ENCODE measurements around the gene OR8G1. TPM values are rescaled to one million over a fixed set of nuclear protein-coding genes. Genes with fewer than 3 reads are reported as not detected.

OR8G1 gene
- total RNA-seq, 1 donor from 2014 or later, result not detected

DNA sequence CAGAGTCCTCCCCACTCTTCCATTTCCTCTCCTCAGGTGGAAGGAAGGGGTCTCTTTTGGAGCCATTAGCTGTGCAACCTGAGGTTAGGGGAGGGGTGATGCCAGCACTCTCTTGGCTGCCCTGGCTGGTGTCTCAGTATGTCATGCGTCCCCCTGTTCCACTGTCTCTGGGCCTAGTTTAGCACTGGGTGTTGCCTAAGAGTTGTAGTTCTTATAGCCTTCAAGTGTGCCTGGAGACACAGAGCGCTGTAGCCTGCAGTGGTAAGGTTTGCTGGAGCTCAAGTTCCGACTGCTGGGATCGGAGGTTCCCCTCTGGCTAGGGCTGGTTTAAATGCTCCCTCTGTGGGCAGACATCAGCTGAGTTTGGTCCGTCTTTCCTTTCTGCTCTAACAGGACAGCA lies 36.9 kb upstream of the OR8G1 start:
- Mint-ChIP-seq H3K27me3 (ENCODE audit: low read depth) (peaks cover 16% of the 10 kb centered on the region), H3K4me1 (ENCODE audit: low read depth) (no peaks in the 10 kb centered on the region), H3K27ac (ENCODE audit: unreplicated experiment) (no peak overlapping the region), H3K36me3 (ENCODE audit: low read depth) (no peaks in the 10 kb centered on the region), H3K4me3 (ENCODE audit: unreplicated experiment) (no peak overlapping the region), H3K9me3 (ENCODE audit: low read depth) (no peaks in the 10 kb centered on the region)
- DNase-seq (ENCODE audit: low spot score), result no peak
- TF ChIP-seq, protein P1, sequence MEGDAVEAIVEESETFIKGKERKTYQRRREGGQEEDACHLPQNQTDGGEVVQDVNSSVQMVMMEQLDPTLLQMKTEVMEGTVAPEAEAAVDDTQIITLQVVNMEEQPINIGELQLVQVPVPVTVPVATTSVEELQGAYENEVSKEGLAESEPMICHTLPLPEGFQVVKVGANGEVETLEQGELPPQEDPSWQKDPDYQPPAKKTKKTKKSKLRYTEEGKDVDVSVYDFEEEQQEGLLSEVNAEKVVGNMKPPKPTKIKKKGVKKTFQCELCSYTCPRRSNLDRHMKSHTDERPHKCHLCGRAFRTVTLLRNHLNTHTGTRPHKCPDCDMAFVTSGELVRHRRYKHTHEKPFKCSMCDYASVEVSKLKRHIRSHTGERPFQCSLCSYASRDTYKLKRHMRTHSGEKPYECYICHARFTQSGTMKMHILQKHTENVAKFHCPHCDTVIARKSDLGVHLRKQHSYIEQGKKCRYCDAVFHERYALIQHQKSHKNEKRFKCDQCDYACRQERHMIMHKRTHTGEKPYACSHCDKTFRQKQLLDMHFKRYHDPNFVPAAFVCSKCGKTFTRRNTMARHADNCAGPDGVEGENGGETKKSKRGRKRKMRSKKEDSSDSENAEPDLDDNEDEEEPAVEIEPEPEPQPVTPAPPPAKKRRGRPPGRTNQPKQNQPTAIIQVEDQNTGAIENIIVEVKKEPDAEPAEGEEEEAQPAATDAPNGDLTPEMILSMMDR (IDR thresholded peaks at IDR 0.05), result no peak

DNA sequence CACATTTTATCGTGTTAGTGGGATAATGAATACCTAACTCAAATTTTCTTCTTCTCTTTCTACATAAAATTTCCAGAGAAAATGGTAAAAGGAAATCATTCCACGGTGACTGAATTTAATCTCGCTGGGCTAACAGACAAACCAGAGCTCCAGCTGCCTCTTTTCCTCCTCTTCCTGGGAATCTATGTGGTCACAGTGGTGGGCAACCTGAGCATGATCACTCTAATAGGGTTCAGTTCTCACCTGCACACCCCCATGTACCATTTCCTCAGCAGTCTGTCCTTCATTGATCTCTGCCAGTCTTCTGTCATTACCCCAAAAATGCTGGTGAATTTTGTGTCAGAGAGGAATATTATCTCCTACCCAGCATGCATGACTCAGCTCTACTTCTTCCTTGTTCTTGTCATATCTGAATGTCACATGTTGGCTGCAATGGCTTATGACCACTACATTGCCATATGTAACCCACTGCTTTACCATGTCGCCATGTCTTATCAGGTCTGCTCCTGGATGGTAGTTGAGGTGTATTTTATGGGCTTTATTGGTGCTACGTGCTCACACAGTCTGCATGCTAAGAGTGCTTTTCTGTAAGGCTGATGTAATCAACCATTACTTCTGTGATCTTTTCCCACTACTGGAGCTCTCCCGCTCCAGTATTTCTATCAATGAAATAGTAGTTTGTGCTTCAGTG lies 33.6 kb upstream of the OR8G1 start:
- Mint-ChIP-seq H3K36me3 (ENCODE audit: low read depth) (no peaks in the 10 kb centered on the region), H3K27ac (ENCODE audit: unreplicated experiment) (no peak overlapping the region), H3K27me3 (ENCODE audit: low read depth) (peaks cover 22% of the 10 kb centered on the region), H3K4me1 (ENCODE audit: low read depth) (no peaks in the 10 kb centered on the region), H3K4me3 (ENCODE audit: unreplicated experiment) (no peak overlapping the region), H3K9me3 (ENCODE audit: low read depth) (no peaks in the 10 kb centered on the region)
- TF ChIP-seq, protein P1 (IDR thresholded peaks at IDR 0.05), result no peak
- DNase-seq (ENCODE audit: low spot score), result no peak

DNA sequence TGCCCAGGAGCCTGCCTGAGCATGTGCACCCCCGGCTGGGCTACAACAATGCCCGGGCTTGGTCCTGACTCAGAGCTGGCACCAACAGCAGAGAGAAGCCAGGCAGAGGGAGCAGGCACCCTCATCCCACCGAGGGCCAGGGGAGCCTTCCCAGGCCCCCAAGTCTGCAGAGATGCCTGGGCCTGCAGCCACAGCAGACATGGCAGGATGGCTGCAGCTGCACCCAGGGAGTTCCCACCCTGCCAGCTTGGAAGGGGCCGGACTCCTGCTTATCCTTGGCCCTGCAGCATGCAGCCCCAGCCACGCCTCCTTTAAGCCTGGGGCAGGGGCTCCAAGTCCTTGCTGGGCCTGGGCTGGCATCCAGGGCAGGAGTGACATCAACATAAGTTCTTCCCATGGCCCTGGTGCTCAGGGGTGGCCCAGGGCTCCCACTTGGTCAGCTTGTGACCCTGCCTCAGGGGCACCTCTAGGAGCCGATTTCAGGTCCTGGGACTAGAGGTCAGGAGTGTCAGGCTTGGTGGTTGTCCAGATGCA lies 31.0 kb upstream of the OR8G1 start:
- no peak overlapping the region for H3K27ac Mint-ChIP-seq (ENCODE audit: unreplicated experiment)
- peak; percentile 87 for DNase-seq (ENCODE audit: low spot score)
- H3K4me1 Mint-ChIP-seq (ENCODE audit: low read depth), result no peaks in the 10 kb centered on the region
- TF ChIP-seq, protein P1 (IDR thresholded peaks at IDR 0.05), result no peak
- no peaks in the 10 kb centered on the region for H3K36me3 Mint-ChIP-seq (ENCODE audit: low read depth)
- no peaks in the 10 kb centered on the region for H3K9me3 Mint-ChIP-seq (ENCODE audit: low read depth)
- H3K27me3 Mint-ChIP-seq (ENCODE audit: low read depth), result peaks cover 17% of the 10 kb centered on the region
- H3K4me3 Mint-ChIP-seq (ENCODE audit: unreplicated experiment), result no peak overlapping the region

DNA sequence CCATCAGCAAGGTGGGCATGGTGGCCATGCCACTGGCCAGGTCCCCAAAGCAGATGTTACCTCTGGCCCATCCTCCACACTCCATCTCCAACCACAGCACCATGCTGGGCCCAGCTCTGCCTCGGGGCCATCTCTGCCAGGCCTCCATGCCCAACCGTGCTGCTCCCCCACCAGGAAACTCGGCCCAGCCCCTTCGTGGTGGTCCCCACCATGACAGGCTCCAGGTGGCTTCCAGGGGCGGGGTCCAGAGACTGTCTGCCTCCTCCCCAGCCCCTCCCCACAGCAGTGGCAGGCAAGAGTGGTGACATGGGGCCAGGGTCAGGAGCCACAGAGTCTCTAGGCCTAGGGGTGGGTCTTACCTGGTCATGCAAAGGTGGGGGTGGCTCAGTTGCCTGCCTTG lies 30.5 kb upstream of the OR8G1 start:
- H3K27me3 Mint-ChIP-seq (ENCODE audit: low read depth), result peaks cover 17% of the 10 kb centered on the region
- TF ChIP-seq, protein P1 (IDR thresholded peaks at IDR 0.05), result no peak
- H3K36me3 Mint-ChIP-seq (ENCODE audit: low read depth), result no peaks in the 10 kb centered on the region
- H3K9me3 Mint-ChIP-seq (ENCODE audit: low read depth), result no peaks in the 10 kb centered on the region
- H3K4me1 Mint-ChIP-seq (ENCODE audit: low read depth), result no peaks in the 10 kb centered on the region
- H3K4me3 Mint-ChIP-seq (ENCODE audit: unreplicated experiment), result no peak overlapping the region
- H3K27ac Mint-ChIP-seq (ENCODE audit: unreplicated experiment), result no peak overlapping the region
- no peak for DNase-seq (ENCODE audit: low spot score)

DNA sequence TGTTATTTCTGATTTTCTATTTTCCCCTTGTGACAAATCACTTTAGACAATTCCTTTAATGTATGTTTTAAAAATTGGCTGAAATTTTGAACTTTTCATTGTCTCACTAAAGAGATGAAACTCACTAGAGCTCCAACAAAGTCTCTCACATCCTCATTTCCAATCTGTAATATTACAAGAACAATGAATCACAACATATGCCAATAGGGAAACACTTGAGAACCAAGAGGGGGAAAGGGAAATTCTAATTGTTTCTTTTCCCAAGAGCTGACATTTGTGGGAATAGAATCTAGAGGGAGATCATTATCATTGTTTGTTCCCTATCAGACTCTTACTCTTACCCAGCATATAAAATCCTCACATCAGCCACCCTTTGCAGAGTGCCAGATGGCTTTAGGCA lies 29.6 kb upstream of the OR8G1 start:
- TF ChIP-seq, protein P1 (IDR thresholded peaks at IDR 0.05), result no peak
- no peak overlapping the region for H3K4me3 Mint-ChIP-seq (ENCODE audit: unreplicated experiment)
- H3K27ac Mint-ChIP-seq (ENCODE audit: unreplicated experiment), result no peak overlapping the region
- no peaks in the 10 kb centered on the region for H3K9me3 Mint-ChIP-seq (ENCODE audit: low read depth)
- no peak for DNase-seq (ENCODE audit: low spot score)
- no peaks in the 10 kb centered on the region for H3K36me3 Mint-ChIP-seq (ENCODE audit: low read depth)
- H3K4me1 Mint-ChIP-seq (ENCODE audit: low read depth), result no peaks in the 10 kb centered on the region
- H3K27me3 Mint-ChIP-seq (ENCODE audit: low read depth), result peaks cover 13% of the 10 kb centered on the region

Measured in chondrocyte (in vitro differentiated cells).